Subcutaneous adipose tissue (tissue), 4 donors: Measurements from ENCODE around the gene PHETA1. TPM values are rescaled to one million over a fixed set of nuclear protein-coding genes. Genes with fewer than 3 reads are reported as not detected.

Experiments used
- total RNA-seq, 4 donors: library from RNA; depleted of rRNA; stranded (reverse); fragments of >200 nt; gene quantifications; one replicate each; pipeline ENCODE4 v1.1.0, GENCODE V29; 2016
- TF ChIP-seq, protein P1 (sequence below): fragments of 450-650 bp; IDR thresholded peaks from one replicate; pipeline ENCODE4 v1.5.1; 2016; ENCODE audit warnings: low read depth, mild to moderate bottlenecking, control low read depth, antibody characterized with exemption, moderate library complexity

Gene PHETA1
- total RNA-seq, 4 donors from 2014 or later, result 2.8 to 14.1 (median 7.1) TPM

DNA sequence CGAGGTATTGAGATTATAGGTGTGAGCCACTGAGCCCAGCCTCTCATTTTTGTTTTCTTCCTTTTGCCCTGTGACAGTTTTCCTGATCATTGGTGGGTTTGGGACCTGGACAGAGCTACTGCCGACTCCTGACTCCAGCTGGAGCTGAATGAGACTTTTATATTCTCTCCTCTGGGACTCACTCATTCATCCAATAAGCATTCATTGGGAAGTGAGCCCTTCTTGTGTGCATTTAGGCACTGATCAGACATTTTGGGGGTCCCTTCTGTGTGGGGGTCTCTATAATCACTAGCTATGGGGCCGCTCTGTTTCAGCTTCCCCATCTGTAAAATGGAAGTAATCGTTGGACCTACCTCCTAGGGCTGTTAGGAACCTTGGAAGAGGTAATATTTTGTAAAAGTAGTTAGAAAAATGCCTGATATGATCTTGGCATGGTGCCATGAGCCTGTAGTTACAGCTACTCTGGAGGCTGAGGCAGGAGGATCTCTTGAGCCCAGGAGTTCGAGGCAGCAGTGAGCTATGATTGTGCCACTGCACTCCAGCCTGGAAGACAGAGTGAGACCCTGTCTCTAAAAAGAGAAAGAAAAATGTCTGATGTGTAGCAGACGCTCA is 44.0 kb upstream of the PHETA1 start:
- TF ChIP-seq, protein P1, sequence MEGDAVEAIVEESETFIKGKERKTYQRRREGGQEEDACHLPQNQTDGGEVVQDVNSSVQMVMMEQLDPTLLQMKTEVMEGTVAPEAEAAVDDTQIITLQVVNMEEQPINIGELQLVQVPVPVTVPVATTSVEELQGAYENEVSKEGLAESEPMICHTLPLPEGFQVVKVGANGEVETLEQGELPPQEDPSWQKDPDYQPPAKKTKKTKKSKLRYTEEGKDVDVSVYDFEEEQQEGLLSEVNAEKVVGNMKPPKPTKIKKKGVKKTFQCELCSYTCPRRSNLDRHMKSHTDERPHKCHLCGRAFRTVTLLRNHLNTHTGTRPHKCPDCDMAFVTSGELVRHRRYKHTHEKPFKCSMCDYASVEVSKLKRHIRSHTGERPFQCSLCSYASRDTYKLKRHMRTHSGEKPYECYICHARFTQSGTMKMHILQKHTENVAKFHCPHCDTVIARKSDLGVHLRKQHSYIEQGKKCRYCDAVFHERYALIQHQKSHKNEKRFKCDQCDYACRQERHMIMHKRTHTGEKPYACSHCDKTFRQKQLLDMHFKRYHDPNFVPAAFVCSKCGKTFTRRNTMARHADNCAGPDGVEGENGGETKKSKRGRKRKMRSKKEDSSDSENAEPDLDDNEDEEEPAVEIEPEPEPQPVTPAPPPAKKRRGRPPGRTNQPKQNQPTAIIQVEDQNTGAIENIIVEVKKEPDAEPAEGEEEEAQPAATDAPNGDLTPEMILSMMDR, result no peak

DNA sequence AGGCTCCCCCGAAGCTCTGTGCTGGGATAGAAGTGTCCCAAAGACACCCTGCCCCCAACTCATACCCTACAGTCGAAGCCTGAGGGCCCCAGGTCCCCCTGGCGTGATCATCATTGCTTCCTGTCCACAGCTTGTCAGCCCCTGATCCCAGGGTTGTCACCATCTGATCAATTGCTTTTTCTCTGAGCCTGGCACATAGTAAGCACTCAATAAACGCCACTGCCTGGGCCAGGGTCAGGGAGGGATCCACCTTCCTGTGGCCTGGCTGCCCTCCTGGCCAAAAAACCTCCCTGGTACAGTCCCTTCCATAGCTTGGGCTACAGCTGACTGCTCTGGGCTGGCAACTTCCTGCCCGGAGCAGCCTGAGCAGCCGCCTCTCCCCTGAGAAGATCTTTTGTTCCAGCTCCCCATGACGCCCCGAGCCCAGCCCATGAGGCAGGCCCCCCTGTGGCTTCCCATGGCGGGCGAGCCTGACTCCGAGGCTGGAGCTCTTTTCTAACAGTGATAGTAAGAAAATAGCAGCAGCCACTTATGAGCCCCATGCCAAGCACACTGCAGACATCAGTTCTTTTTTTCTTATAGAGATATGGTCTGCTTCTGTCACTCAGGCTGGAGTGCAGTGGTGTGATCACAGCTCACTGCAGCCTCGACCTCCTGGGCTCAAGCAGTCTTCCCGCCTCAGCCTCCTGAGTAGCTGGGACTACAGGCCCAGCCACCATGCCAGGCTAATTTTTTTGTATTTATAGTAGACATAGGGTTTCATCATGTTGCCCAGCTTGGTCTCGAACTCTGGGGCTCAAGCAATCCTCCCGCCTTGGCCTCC is 43.3 kb upstream of the PHETA1 start:
- TF ChIP-seq, protein P1, result no peak

DNA sequence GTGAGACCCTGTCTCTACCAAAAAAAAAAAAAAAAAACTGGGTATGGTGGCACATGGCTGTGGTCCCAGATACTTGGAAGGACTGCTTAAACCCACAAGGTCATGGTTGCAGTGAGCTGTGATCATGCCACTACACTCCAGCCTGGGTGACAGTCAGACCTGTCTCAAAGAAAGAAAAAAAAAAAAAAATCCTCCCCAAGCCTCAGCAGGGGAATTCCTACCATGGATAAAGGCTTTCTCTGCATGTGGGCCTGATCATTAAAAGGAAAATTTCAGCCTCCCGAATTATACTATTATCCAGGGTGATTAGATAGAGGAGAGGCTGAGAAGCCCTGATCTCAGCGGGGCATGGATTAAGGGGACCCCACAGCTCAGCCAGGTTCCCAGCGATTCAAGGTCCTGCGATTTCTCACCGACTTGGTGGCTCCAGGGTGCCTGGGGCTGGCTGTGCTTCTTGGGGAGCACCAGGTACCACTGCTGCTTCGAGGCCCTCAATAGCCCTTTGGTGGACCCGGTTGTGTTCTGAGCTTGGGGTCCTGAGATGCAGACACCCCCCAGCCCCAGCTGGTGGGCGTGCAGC is 42.4 kb upstream of the PHETA1 start:
- TF ChIP-seq, protein P1, result no peak

DNA sequence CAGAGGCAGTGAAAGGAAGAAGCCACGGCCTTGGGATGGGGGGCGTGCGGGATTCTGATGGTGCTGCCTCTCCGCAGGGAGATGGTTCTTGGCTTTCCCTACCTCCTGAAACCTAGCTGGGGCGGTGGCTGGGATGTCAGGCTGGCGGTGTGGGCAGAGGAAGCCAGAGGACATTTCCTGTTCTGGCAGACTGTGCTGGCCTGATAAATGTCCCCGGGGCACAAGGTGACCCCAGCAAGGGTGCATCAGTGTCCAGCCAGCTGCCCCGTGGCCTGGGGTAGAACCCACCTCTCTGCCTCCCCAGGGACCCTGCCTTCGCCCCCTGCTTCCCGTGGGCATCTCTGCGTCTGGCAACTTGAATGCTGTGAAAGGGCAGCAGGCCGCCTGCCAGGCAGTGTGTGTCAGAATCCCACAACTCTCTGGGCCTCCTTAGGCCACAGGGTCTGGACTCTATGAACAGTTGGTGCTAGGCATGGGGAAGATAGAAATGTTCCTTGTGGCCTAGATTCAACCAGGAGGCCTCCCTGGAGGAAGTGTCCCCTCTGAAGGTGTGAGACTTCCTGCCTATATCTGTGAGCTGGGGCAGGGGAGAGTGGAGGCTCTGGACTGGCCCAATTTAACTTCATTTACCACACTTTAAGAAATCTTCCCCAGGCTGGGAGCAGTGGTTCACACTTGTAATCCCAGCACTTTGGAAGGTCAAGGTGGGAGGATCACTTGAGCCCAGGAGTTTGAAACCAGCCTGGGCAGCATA is 41.7 kb upstream of the PHETA1 start:
- TF ChIP-seq, protein P1, result no peak

DNA sequence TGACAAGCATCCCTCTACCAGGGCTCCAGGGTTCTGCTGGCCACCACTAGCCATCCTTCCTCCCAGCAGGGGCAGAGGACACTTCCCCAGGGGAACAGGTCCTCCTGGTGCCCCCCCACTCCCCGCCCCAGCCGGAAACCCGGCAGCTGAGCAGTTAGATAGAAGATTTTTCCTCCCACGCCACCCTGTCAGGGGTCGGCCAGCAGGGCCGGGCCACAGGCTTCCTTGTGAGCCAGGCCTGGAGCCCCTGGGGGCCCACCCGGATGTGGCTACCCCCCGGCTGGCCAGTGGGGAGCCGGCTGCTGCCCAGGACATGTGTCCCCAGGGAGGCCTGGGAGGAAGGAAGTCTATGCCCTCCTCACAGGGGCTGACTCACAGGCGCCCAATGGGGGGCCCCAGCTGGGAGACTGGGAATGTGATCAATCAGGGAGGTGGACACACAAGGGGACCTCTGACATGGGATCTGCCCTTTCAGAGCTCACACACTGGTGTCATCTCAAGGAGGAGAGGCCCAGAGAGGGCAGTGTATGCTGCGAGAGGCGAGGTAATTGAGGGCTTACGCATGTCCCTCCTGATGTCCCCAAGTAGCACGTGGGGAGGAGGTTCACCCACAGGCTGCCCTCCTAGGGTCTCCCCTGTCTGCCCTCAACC is 41.0 kb upstream of the PHETA1 start:
- TF ChIP-seq, protein P1, result no peak

GRCh38 chr12:111409403-111409779 is 40.5 kb upstream of the PHETA1 start:
- TF ChIP-seq, protein P1, result no peak
